LHCN-M2 (cell line): ENCODE data around the gene DHRS12. TPM values are rescaled to one million over a fixed set of nuclear protein-coding genes. Genes with fewer than 3 reads are reported as not detected.
A peak's percentile ranks its signal among the peaks of the same experiment; 100 is the strongest.

Experiments used
- DNase-seq: peaks from one replicate; pipeline ENCODE4 v3.0.0-alpha.2; 2012; ENCODE audit warnings: low read depth
- total RNA-seq: library from RNA; depleted of rRNA; stranded (reverse); fragments of >200 nt; gene quantifications from 2 replicates; pipeline ENCODE4 v1.2.3, GENCODE V29; 2014

DHRS12 gene
- total RNA-seq, 1 experiment from 2014 or later: 3.2 TPM

GRCh38 chr13:51763486-51763885 lies 40.5 kb downstream of the DHRS12 start:
- no peak for DNase-seq

DNA sequence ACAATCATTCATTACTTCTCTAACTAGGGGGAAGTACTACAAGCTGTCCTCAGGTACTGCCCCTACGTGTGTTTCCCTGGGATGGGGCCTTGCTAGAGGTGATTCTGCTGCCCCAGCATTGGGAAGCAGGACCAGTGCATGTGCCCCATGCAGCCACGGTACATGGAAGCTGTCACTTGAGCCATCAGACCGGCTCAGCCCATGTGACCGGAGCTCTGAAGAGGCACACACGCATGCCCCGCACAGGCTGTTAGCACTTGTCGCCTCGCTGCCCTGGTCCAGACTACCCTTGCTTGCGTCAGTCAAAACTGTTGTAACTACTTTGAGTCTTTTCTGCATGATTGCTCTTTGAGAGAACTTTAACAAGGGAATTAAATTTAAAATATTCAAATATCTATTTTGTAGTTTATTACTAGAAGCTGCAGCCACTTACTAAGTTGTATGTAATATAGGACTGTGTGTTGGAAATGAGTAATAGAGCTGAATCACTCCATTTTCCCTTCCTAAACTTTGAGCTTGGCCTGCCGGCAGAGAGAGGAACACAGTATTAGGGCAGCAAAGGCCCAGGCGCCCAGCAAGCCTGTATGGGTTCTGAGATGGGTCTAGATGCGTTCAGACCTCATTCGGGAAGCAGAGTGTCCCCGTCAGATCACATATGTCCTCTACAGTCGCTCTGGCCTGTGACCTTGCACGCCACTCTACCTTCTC lies 42.2 kb downstream of the DHRS12 start:
- DNase-seq: no peak

- DNase-seq: peak; percentile 63
Observed at GRCh38 chr13:51760592-51760991, 43.4 kb downstream of the DHRS12 start.

GRCh38 chr13:51759240-51759639 lies 44.7 kb downstream of the DHRS12 start:
- no peak for DNase-seq

GRCh38 chr13:51758691-51759090 lies 45.3 kb downstream of the DHRS12 start:
- DNase-seq: no peak

DNA sequence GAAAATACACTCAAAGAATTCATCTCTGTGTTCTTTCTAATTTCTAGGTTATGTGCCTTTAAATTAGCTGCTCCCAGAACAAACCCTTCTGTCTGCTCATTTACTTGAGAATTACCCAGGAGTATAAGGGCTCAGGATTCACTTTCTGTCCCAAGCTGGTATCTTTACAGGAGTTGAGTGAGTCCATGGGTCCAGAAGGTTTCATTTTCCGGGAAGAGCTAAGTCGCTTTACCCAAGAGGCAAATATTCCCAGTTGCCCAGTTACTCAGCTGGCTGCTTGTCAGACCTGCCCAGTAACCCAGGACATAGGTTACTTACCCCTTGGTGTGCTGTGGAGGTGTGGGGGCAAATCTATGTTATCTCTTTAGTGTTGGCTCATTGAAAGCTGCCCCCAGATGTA lies 47.3 kb downstream of the DHRS12 start:
- DNase-seq: no peak

DNA sequence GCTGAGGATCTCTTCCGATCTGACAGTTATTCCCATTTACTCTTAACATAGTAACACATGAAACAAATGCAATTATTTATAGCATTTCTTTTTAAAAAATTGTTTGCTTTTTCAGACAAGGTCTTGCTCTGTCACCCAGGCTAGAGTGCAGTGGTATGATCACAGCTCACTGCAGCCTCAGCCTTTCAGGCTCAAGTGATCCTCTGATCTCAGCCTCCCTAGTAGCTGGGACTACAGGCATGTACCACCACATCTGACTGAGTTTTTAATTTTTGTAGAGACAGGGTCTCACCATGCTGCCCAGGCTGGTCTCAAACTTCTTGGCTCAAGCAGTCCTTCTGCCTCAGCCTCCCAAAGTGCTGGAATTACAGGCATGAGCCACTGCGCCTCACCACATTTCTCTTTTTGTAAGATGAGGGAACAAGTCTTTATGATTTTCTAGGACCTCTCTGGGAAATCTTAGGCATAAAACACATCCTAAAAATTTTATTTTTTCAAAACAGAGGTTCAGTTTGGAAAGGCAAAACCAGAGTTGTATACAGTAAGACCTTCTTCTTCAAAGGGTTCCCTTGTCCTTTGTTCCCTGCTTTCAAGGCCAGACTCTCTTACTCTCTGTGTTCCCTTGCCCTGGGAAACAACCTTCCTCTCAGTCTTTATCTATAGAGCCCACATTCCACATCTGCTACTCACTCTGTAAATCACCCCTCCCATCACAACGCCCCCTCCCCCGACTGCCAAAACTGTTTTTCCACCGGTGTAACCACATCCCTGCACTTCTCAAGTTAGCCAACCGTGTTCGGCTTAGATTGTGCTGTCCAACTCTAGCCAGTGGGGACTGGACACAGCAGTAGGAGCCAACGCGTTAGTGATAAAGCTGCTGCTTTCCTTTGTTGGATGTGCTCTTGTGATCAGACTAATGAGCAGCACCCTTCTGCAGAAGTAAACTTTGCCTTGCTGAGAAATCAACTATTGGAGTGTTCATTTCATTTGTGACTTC lies 56.2 kb downstream of the DHRS12 start:
- no peak for DNase-seq

DNA sequence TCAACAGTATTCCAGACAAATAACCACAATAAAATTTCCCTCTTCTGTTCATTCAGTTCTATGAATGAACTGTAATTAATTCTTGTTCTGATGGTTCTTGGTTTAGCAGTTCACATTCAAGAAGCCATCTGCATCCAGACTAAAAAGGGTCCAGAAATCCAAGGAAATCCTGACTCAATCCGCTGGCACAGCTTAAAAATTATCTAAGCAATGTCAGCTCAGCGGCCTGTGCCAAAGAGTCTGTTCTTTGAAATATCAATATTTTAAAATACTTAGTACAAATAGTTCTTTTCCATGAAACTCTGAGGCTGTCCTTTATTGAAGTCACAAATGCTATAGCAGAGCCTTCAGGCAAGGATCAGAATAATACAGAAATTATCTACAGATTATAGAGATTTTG lies 57.2 kb downstream of the DHRS12 start:
- no peak for DNase-seq

GRCh38 chr13:51745243-51745642 lies 58.7 kb downstream of the DHRS12 start:
- no peak for DNase-seq

DNA sequence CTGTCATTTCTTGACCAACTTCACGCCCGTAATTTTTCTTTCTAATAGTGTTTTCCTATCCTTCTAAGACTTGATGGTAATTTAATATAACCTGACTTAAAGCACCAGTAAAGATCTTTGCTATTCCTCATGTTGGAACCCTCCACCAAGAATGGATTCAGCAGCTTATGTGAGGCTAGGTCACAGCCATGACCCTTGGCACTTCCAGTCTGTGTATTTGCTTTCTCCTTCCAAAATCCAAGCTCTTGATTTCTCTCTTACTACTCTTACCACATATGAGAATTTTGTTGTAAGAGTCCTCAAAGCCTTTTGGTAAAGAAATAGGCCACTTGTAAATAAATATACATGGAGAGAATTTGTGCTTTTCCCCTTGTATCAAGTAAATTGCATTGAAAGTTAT lies 61.4 kb downstream of the DHRS12 start:
- no peak for DNase-seq

GRCh38 chr13:51742031-51742430 lies 61.9 kb downstream of the DHRS12 start:
- DNase-seq: no peak

GRCh38 chr13:51740698-51741097 lies 63.3 kb downstream of the DHRS12 start:
- DNase-seq: no peak

DNA sequence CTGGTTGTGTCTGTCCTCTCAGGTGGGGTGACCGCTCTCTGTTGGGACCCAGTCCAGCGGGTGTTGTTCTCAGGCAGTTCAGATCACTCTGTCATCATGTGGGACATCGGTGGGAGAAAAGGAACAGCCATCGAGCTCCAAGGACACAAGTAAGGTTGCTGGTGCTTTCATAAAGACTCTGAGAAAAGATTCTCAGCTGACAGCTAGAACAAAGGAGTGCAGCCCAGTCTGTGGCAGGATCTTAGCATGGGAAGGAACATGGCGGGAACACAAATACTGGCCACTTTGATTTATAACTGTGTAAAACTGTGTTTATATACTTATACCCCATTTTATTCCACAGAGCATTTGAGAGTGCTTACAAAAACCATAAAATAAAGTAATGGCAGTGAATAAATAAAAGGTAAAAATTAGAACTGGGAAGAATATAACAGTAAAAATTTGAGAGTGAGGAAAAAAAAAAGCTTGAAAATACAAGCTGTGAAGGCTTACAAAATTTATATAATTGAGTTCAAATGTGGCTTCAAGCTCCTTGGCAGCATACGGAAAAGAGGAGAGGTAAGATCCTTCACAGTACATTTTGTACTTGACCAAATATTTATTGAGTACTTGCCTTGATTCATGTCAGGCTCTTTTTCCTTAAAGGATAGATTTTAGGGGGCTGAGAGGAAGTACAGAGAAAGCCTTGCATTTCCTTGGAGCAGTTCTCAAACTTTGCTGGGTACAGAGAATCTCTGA lies 64.8 kb downstream of the DHRS12 start:
- DNase-seq: no peak

GRCh38 chr13:51738226-51738905 lies 65.6 kb downstream of the DHRS12 start:
- no peak for DNase-seq

GRCh38 chr13:51737609-51738008 lies 66.4 kb downstream of the DHRS12 start:
- DNase-seq: no peak

DNA sequence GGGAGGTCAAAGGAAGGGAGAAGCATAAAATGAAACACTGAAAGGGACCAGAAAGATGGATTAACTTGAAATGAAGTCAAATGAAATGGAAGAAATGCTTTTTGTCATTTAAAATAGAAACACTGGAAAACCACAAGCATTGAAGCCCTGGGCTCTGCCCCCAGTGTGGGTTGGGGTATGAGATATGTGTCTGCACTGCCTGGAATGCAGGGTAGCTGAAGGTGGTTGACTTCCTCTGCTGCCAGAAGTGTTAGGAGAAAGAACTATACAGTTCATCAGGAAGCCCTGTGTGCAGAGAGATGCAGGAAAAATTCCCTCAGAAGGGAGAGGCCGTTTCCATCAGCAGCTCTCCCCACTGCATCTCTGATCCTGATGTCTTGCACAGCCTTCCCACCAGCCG lies 69.2 kb downstream of the DHRS12 start:
- no peak for DNase-seq

GRCh38 chr13:51733374-51734298 lies 70.3 kb downstream of the DHRS12 start:
- no peak for DNase-seq

- peak; percentile 88 for DNase-seq
Observed at GRCh38 chr13:51731759-51732158, 72.2 kb downstream of the DHRS12 start.

- no peak for DNase-seq
Observed at GRCh38 chr13:51730927-51731326, 73.0 kb downstream of the DHRS12 start.

- DNase-seq: peak; percentile 93
Observed at GRCh38 chr13:51729866-51730553, 74.0 kb downstream of the DHRS12 start.
